Suprapubic skin (tissue), 3 donors: ENCODE results near the gene PRCC.

ENCODE experiments used
- CTCF ChIP-seq, 2 donors: fragments of 200-600 bp in 1 of 2; fragments of 450-650 bp in 1 of 2; sonication (generic) in 1 of 2; IDR thresholded peaks; one replicate each; pipeline ENCODE4 v1.5.1; 2016 to 2019; ENCODE audit warnings: antibody characterized with exemption in 2 of 2, mild to moderate bottlenecking in 1 of 2, moderate library complexity in 1 of 2
- EP300 ChIP-seq: sonication (generic); formaldehyde crosslinking; IDR thresholded peaks from one replicate; pipeline ENCODE4 v1.6.1; 2017; ENCODE audit warnings: antibody characterized with exemption
- POLR2A ChIP-seq, 2 donors: fragments of 450-650 bp; IDR thresholded peaks; one replicate each; pipeline ENCODE4 v1.6.1; 2017; ENCODE audit warnings: antibody characterized with exemption in 2 of 2, mild to moderate bottlenecking in 2 of 2, moderate library complexity in 2 of 2

DNA sequence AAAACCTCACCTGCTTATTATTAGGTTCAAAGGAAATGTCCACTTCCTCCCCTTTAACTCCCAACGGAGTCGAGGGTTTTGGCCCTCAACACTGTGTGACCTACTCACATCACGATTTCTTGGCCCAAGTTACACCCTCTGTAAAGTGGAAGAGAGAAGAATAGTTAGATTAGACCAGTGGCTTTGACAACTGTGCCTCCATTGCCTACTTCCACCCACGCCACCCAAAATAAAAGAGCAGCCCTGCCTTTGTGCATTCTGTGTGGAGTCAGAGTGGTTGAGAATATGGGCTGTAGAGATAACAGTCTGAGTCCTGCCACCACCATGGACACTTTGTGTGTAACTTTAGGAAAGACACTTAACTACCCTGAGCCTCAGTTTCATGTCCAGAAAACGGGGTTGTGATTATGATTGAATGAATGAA lies 11.8 kb upstream of the PRCC start:
- TF ChIP-seq EP300 (no peak), POLR2A (IDR thresholded peaks at IDR 0.05) (no peak), CTCF (IDR thresholded peaks at IDR 0.05) (no peak)
